HTERT RPE-1 (cell line): ENCODE measurements around the gene TMEM101.
"Not testable (repeated sequence)": the region's sequence is repeated elsewhere in the genome, so short reads cannot be mapped to it uniquely, and the experiment has no call there.

Experiments used
- in situ Hi-C: fragments of 300-500 bp; cut with MboI; formaldehyde crosslinking; loops from 4 replicates; pipeline ENCODE4 v1.14.3; 2020; ENCODE audit warnings: low sequenced_read_pairs

Gene TMEM101

DNA sequence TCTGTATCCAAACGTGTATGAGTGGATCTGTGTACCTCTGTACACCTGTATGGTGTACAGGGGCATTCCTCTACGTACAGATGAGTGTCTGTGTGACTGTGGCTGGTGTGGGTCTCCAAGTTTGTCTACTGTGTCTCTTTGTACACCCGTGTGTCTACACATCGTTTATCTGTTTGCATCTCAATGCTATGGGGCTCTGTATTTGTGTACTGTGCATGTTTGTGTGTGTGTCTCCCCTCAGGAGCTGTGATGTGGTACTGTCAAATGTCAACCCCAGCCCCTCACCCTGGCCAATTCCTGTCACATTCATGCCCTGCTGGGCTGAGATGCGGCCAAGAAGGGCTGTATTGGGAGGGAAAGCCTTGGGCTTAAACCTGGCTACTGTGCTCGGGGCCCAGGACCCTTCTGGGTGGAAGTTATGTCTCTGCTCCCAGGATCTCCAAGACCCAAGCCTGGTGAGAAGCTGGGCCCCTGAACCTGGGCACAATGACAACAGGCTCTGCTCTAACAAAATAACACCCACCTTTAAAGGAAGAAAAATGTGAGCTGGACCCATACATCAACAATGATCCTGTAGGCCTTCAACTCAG is 13.8 kb downstream of the TMEM101 start:
- in situ Hi-C loops = no loop called here

DNA sequence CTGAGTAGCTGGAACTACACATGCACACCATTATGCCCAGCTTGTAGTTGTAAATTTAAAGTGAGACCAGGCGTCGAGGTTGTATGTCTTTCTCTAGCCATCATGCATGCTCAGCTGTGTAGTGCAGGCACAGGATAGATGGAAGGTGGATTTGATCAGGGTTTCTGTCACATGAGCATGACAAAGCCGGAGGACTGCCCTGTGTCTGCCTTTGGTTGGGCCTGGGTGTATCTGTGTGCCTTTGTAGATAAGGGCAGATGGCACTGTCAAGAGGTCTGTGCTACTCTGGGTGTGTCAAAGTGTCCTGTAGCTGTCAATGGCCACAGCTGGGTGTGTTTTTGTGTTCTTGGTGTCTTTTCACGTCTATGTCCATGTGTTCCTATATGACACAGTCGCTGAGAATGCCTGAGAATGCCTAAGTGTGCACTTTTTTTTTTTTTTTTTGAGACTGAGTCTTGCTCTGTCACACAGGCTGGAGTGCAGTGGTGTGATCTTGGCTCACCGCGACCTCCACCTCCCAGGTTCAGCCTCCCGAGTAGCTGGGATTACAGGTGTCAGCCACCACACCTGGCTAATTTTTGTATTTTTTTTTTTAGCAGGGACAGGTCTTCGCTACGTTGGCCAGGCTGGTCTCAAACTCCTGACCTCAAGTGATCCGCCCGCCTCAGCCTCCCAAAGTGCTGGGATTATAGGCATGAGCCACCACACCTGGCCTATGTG is 14.5 kb downstream of the TMEM101 start:
- in situ Hi-C loops = no loop called here

DNA sequence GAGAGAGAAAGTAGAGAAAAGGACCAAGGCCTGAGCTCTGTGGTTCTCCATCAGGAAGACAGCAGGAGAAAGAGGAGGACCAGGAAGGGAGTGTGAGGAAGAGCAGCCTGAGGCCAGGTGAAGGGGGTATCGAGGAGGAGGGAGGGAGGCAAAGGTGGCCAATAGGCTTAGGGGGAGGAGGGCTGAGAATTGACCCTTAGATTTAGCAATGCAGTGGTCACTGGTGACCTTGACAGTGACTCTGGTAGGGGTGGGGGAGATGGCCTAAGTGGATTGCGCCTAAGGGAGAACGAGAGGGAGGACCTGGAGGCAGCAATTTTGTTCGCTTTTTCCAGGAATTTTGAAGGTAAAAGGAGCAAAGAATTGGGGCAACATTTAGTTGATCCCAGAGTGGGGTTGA is 15.7 kb downstream of the TMEM101 start:
- in situ Hi-C loops = no loop called here

DNA sequence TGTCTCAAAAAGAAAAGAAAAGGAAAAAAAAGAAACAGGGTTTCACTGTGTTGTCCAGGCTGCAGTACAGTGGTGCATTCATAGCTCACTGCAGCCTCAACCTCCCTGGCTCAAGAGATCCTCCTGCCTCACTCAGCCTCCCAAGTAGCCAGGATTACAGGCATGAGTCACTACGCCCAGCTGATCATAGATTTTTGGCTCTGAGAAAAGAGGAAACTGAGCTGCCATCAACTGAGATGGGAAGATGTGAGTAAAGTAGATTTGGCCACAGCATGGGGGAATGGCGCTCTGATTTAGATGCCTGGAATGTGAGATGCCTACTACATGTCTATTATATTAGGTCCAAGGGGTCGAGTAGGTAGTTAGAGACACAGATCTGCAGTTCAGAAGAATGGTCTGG is 16.2 kb downstream of the TMEM101 start:
- in situ Hi-C loops = no loop called here

DNA sequence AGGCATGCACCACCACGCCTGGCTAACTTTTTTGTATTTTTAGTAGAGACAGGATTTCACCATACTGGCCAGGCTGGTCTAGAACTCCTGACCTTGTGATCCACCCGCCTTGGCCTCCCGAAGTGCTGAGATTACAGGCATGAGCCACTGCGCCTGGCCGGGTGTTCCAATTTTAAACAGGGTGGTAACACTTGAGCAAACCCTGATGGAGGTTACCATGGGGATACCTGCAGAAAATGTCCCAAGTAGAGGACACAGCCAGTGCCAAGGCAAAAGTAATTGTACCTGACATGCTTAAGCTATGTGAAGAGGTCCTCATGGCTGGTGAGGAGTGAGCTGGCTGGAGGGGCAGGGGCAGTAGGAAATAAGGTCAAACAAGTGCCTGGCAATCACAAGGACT is 17.6 kb downstream of the TMEM101 start:
- in situ Hi-C loops = not testable (repeated sequence)

DNA sequence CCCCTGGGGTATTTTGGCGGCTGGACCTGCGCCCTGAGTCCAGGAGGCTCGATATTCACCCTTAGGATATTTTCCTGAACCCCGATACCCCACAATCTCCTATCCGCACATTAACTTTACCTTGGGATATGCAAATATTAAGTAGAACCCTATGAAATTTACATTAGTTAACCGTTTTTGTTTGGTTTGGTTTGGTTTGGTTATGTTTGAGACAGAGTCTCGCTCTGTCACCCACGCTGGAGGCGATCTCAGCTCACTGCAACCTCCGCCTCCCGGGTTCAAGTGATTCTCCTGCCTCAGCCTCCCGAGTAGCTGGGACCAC is 19.7 kb downstream of the TMEM101 start:
- in situ Hi-C loops = no loop called here

DNA sequence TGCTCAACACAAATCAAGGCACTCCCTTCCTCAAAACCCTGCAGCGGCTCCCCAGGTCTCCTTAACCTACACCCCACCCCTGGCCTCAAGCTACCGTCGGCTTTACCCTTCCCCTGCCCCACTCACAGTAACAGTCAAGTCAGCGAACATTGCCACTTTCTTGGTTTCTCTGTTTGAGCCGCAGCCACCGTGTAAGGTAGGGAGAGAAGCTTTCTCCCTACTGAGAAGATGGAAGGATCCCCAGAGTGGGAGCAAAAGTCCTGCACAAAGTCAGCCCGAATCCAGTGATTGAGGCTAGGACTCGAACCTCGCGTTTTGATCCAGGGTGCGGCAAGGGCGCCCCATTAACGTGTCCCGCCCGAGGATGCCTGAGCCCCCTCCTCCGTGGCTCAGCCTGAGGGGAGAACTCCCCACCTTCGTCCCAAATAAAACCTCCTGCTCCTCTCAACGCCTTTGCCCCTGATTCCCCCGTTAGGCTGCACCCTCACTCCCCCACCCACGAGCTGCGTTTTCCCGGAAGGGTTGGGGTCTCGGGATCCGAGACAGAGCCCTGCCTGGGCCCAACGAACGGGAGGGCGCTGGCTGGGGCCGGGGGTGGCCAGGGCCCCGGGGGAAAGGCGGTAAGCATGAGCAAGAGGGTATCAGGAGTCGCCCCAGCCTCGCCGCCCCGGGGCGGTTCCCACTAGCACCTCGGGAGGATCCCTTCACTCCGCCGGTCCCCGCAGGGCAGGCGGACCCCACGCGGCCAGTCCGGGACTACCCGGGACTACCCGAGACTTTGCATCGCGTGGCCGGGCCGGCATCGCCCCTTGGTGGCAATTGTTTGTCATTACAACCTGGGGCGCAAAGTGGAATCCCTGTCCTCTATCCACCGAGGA is 20.3 kb downstream of the TMEM101 start:
- in situ Hi-C loops = no loop called here

DNA sequence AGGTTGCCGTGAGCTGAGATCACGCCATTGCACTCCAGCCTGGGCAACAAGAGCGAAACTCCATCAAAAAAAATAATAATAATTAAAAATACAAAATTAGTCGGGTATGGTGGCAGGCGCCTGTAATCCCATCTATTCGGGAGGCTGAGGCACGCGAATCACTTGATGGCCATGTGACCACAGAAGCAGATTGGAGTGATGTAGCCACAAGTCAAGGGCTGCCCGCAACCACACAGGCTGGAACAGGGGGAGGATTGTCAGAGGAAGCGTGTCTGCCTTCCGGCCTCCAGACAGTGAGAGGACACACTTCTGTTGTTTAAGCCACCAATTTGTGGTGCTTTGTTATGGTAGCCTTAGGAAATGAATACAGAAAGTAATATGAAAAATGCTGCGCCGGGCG is 22.1 kb downstream of the TMEM101 start:
- in situ Hi-C loops = no loop called here

DNA sequence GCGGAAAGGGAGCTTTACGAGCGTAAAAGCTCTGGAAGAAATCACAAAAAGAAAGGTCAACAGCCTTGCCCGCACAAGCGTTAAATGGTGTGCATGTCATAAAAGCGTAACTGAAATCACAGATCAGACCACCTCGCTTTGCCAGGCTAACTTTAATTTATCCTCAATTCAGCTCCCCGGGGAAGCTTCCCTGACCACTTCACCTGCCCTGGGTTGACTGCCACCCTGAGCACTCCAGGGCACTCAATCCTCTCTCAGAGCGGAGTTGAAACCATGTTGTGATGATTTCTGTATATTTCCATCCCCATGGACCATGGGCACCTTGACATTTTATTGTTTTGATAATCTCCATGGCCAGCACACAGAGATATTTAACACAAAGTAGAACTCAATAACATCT is 26.5 kb downstream of the TMEM101 start:
- in situ Hi-C loops = no loop called here

DNA sequence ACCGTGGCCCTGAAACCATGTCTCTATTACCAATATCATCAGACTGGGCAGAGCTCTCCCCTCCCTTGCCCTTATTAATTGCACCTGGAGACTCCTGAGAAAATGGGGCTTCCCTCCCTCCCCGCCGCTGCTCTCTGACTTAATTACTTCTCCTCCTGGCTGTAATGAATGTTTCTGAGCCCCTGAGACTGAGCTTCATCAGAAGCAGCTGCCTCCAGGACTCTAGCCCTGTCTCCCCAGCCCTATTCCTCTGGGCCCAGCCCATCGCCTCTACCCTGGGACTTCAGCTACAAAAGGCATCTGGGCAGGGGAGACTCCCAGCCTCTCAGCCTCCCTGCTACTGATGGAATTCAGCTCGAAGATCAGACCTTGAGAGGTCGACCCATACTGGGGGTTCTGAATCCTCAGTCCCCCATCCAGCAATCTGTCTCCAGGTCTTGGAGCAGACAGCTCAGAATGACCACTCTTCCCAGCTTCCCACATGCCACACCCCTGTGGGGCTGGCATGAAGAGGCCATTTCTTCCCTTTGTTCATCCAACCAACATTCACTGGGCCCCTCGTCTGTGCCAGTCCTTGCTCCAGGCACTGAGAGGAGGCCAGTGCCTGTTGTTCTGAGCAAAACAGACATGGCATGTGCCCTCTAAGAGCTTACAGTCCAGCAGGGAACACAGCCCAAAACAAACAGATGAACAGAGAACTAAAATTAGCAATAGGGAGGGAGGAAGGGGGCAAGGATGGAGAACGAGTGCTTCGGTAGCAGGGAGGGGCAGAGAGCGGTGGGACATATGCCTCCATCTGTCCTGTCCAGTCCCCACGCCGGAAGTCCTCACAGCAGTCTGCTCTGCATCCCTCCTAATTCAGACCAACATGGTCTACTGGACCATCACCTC is 27.4 kb downstream of the TMEM101 start:
- in situ Hi-C loops = no loop called here

DNA sequence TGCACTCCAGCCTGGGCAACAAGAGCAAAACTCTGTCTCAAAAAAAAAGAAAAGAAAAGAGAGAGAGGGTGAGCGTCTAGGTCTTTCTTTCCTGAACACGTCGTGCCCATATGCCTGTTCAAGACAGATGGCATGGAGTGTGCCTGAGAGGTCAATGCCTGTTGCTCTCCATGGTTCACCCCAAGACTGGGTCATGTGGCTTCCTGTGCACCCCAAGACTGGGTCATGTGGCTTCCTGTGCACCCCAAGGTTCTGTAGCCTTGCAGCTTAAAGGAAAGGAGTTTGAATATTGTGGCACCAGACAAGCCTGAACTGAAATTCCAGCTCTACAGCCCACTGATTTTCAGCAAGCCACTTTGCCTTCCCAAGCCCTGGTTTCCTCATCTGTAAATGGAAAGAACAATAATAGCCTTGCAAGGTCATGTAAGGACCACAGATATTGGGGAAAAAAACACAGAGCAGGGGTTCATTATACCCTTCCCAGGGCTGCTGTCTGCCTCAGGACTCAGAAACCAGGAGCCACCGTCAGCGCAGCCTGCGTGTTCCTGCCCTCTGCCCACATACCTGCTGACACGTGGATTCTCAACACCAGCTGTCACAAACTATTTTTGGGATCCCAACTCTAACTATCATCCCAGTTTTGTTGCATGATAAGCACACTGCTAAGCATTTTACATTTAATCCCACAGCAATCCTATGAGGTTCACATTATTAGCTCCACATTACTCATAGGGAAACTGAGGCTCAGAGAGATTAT is 28.4 kb downstream of the TMEM101 start:
- in situ Hi-C loops = no loop called here

DNA sequence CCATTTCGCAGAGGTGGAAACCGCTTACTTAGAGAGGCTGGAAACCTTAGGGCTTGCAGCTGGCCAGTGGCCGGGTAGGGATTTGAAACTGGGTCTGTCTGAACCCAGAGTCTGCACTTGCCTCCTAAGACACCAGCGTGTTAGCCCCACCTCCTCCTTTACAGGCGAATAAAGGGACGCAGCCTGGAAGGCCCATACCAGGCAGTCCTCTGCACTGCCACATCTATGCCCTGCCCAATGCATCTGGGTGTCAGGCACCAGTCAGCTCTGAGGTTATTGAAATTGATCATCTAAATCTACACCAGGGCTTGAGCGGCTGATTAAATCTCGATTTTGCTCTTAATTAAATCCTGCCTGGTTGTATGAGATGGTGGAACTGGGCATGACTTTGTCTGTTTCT is 30.2 kb downstream of the TMEM101 start:
- in situ Hi-C loops = no loop called here

DNA sequence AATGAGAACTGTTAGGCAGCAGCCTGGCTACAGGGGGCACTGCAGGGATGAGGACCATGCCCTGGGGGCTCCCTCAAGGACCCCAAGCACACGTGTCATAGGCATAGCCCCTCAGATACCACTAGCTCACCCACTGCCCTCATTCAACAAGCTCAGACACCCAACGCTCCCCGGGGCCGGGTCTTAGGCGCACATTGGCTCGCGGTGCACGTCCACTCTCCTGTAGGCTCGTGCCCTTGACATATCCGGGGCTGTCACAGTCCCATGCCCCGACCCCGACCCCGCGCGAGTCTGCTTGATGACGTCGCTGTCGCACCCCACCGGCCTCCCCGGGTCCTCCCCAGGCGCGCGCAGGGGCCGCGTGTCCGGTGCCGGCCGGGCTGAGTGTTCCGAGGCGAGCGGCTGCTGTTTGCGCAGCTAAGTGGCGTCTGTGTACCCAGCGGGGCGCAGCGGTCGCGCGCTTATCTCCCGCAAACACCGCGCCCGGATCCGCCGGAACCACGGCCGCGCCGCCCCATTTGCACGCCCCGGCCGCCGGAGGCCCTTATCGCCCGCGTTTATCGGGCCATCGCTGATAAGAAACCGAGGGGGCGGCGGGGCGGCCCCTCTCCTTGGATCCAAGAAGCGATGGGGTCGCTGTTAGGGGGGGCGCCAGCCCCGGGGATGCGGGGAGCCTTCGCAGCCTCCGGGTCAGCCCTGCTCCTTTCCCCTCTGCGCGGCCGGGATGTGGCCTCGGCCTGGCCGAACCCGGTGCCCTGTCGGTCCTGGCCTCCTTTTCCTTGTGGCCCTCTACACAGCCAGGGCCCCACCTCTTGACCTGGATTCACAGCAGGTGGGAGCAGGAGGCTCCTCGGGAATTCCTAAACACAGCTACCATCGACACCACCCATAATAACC is 31.0 kb downstream of the TMEM101 start:
- in situ Hi-C loops = no loop called here

DNA sequence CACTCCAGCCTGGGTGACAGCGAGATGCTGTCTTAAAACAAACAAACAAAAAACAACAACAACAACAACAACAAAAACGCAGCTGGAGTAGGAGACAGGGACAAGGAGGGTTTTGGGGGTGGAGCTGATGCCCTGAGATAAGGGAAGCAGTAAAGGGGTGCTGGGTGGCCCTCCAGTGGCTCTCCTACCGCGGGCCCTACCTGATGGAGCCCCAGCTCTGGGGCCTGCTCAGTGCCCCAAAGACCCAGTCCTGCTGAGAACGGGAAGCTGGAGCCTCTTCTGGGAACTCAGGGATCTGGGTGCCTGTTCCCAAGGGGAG is 31.6 kb downstream of the TMEM101 start:
- in situ Hi-C loops = no loop called here

DNA sequence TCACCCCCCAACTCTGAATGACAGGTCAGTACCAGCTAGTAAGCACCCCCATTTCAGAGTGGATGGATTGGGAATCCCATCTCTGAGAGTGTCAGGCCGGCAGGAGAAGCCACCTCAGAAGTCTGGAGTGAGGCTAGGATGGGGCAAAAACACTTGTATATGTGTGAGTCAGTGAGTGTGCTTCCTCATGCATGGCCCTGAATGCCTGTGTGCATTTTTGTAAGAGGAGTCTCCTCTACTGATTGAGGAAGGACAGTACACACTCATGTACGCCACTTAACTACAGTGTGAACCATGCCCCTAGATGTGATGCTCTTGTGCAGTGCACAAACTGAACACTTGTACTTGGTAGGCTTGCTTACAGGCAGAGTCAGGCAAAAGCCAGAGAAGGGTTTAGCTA is 32.6 kb downstream of the TMEM101 start:
- in situ Hi-C loops = no loop called here

DNA sequence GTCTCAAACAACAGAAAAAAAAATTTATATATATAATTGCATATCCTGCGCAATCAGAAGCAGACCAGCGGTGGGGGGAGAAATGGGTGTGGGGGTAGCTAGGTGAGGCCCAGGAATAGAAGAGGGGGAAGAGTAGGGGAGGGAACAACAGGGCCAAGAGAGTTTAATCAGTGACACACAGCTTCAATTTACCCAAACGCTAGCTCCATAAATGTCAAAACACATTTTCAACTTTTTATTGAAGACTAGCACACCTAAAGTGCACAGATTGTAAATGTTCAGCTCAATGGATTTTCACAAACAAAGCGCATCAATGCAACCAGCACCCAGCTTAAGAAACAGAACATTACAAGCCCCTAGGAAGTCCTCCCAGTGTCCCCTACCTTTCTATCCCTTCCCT is 35.1 kb downstream of the TMEM101 start:
- in situ Hi-C loops = no loop called here

DNA sequence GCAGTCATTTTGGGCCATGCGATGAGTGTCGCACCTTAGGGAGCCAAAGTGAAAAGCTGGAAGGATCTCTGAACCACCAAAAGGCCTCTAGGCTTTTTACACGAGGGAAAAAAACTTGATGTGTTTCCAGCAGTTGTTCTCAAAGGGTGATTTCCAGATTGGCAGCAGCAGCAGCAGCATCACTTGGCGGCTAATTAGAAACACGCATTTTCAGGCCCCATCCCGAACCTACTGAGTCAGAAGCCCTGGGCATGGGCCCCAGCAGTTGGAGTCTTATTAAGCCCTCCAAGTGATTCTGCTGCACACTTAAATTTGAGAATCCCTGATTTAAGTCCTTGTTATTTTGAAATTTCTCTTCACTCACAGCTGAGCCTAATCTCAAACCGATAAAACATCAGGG is 35.8 kb downstream of the TMEM101 start:
- in situ Hi-C loops = no loop called here

DNA sequence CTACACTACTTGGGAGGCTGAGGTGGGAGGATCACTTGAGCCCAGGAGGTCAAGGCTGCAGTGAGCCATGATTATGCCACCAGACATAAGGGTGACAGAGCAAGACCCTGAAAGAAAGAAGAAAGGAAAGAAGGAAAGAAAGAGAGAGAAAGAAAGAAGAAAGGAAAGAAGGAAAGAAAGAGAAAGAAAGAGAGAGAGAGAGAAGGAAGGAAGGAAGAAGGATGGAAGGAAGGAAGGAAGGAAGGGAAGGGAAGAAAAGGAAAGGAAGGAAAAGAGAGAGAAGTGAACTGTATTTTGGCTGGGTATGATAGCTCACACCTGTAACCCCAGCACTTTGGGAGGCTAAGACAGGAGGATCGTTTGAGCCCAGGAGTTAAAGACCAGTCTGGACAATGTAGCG is 36.7 kb downstream of the TMEM101 start:
- in situ Hi-C loops = no loop called here

DNA sequence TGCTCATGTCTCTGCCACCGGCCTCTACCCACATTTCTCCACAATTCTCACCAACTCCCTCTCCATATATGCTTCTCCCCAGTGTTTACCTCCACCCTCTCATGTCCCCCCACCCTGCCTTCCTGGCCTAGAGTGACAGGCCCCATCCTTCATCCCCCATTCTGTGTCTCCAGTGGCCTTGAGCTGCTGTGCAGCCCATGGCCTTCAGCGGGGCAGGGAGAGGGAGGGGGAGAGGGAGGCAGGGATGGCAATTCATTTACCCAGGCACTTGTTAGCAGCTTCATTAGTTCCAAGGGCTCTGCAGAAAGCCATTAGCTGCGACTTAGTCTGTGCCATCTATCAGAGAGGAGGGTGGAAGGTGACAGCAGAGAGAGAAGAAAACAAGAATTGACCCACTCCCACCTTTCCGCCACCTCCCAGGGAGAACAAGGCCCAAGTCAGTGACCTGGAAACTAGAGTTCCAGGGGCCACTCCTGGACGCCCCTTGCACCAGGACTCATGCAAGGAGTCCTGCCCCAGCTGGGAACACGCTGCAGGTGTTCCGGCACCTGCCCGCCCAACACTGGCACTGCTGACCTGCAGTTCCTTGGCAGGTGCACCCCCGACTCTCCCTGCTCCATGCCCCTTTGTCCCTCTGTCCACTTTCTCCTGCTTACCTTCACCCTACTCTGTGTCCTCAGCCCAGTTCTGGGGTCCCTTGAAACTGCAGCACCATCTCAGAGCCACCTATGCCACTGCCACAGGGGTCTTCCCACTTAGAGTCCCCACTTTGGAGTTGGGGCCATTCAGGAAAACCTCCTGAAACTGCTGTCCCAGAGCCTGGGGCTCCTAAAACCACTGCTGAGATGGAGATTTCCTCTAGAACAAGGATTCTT is 37.6 kb downstream of the TMEM101 start:
- in situ Hi-C loops = no loop called here
